ENCODE results near the gene CLSTN2.

- no peak for TF ChIP-seq POLR2A (IDR thresholded peaks at IDR 0.05)
- TF ChIP-seq, protein P1, sequence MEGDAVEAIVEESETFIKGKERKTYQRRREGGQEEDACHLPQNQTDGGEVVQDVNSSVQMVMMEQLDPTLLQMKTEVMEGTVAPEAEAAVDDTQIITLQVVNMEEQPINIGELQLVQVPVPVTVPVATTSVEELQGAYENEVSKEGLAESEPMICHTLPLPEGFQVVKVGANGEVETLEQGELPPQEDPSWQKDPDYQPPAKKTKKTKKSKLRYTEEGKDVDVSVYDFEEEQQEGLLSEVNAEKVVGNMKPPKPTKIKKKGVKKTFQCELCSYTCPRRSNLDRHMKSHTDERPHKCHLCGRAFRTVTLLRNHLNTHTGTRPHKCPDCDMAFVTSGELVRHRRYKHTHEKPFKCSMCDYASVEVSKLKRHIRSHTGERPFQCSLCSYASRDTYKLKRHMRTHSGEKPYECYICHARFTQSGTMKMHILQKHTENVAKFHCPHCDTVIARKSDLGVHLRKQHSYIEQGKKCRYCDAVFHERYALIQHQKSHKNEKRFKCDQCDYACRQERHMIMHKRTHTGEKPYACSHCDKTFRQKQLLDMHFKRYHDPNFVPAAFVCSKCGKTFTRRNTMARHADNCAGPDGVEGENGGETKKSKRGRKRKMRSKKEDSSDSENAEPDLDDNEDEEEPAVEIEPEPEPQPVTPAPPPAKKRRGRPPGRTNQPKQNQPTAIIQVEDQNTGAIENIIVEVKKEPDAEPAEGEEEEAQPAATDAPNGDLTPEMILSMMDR (IDR thresholded peaks at IDR 0.05) = no peak
- TF ChIP-seq POLR2AphosphoS5 (IDR thresholded peaks at IDR 0.05; ENCODE audit: insufficient read depth in 1 of 2, low read depth in 1 of 2) = no peak
Observed at GRCh38 chr3:139945386-139945785, 10.4 kb downstream of the CLSTN2 start.

All from vagina (tissue), 2 donors.